Body of pancreas (tissue), 4 donors: ENCODE data around the gene PNP. TPM values are rescaled to one million over a fixed set of nuclear protein-coding genes. Genes with fewer than 3 reads are reported as not detected.
A peak's percentile ranks its signal among the peaks of the same experiment; 100 is the strongest.

Experiments
- ATAC-seq: fragments of 150-250 bp; one replicate; pipeline ENCODE4 v1.9.1; 2016
- DNase-seq, 4 donors: peaks; one replicate each; pipeline ENCODE4 v3.0.0-alpha.2; 2019
- H3K27ac ChIP-seq, 4 donors: fragments of 200-600 bp; sonication (generic); 1 replicate in 3 of 4; 2 replicates in 1 of 4; pipeline versions ENCODE4 v1.5.1 to v1.6.1; 2016 to 2019; ENCODE audit warnings: mild to moderate bottlenecking in 1 of 4, mixed read lengths in 1 of 4, moderate library complexity in 1 of 4
- H3K27me3 ChIP-seq, 2 donors: fragments of 200-600 bp; sonication (generic); one replicate each; pipeline ENCODE4 v1.6.0; 2016; ENCODE audit warnings: mild to moderate bottlenecking in 1 of 2
- H3K36me3 ChIP-seq, 2 donors: fragments of 200-600 bp; sonication (generic); replicated peaks in 1 of 2; 2 replicates each; pipeline ENCODE4 v1.5.1; 2016; ENCODE audit warnings: low read depth in 2 of 2; ENCODE audit not compliant: insufficient read depth in 1 of 2
- H3K4me1 ChIP-seq: fragments of 200-600 bp; sonication (generic); one replicate; pipeline ENCODE4 v1.6.0; 2016
- H3K4me3 ChIP-seq, 2 donors: fragments of 200-600 bp; sonication (generic); 1 replicate in 1 of 2; 2 replicates in 1 of 2; pipeline ENCODE4 v1.5.1; 2016 to 2019
- H3K9me3 ChIP-seq, 3 donors: fragments of 200-600 bp; sonication (generic); 1 replicate in 2 of 3; 2 replicates in 1 of 3; pipeline ENCODE4 v1.5.1; 2016
- CTCF ChIP-seq, 7 experiments: fragments of 450-650 bp in 4 of 7; fragments of 200-600 bp in 3 of 7; sonication (generic) in 3 of 7; IDR thresholded peaks; one replicate each; pipeline ENCODE4 v1.5.1; 2016 to 2019; ENCODE audit warnings: antibody characterized with exemption in 7 of 7
- POLR2A ChIP-seq, 3 donors: fragments of 450-650 bp; IDR thresholded peaks; one replicate each; pipeline ENCODE4 v1.6.1; 2016; ENCODE audit warnings: antibody characterized with exemption in 3 of 3, mild to moderate bottlenecking in 2 of 3
- WGBS, 2 donors: methylation state at CpG; one replicate each; pipeline ENCODE4 v1.1.5; 2017; 5-methylcytosine and 5-hydroxymethylcytosine counted together
- intact Hi-C: fragments of 100-400 bp; cut with DNase I; formaldehyde crosslinking; loops from one replicate; pipeline ENCODE4 v1.15.1; 2023
- total RNA-seq, 2 donors: library from RNA; depleted of rRNA; stranded (reverse); fragments of >200 nt; gene quantifications; one replicate each; pipeline ENCODE4 v1.1.0, GENCODE V29; 2016

The PNP gene
- total RNA-seq, 2 donors from 2014 or later: 20.4 to 24.9 TPM

DNA sequence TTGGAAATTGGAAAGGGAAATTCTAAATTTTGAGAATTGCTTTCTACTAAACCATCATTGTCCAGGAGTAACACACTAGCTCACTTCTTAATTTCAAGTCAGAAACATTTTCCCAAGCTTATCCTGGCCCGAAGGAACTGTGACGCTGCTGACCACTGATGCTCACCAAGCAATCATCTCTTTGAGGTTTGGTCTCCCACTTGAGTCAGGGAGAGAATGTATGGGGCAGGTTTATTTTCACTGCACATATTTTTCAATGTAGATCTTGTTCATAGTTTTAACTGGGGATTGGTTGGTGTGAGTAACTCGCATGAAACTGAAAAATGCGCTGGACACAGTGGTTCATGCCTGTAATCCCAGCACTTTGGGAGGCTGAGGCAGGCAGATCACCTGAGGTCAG lies 23.3 kb downstream of the PNP start:
- Histone ChIP-seq H3K4me1 (no peaks in the 10 kb centered on the region), H3K4me3 (no peak overlapping the region), H3K27me3 (no peaks in the 10 kb centered on the region), H3K9me3 (no peaks in the 10 kb centered on the region), H3K36me3 (no peaks in the 10 kb centered on the region), H3K27ac (no peak overlapping the region)
- DNase-seq (no peak), ATAC-seq (no peak)
- WGBS, 2 donors: 90 to 94% methylated on average over 4 of the region's 4 CpGs
- intact Hi-C loops: no loop called here
- TF ChIP-seq POLR2A (IDR thresholded peaks at IDR 0.05): no peak
- no peak for TF ChIP-seq CTCF (IDR thresholded peaks at IDR 0.05)

DNA sequence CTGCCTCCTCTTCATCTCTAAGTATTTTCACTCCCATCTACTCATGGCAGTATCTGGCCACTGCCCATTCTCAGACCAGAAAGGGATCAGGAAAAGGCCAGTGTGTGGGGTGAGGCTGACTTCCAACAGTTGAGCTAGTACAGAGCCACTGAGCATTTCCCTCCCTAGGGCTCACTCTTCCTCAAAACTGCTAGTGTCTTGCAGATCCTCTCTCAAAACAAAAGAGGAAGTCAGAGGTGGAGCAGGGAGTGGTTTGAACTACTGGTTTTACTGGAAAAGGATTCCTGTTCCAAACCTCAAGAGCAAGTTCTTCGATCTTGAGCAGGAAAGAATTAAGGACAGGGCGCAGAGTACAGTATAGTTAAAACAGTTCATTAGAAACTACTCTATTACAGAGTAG lies 24.4 kb downstream of the PNP start:
- intact Hi-C loops: no loop called here
- TF ChIP-seq POLR2A (IDR thresholded peaks at IDR 0.05): no peak
- no peak for TF ChIP-seq CTCF (IDR thresholded peaks at IDR 0.05)
- no peak overlapping the region for H3K27ac ChIP-seq
- no peaks in the 10 kb centered on the region for H3K36me3 ChIP-seq
- H3K27me3 ChIP-seq: no peaks in the 10 kb centered on the region
- WGBS, 2 donors: 37 to 64% methylated on average over 2 of the region's 2 CpGs
- H3K4me1 ChIP-seq: no peaks in the 10 kb centered on the region
- no peak overlapping the region for H3K4me3 ChIP-seq
- DNase-seq: peak in 1 of 4 donors; percentile 25
- H3K9me3 ChIP-seq: no peaks in the 10 kb centered on the region
- no peak for ATAC-seq

- H3K4me3 ChIP-seq: no peak overlapping the region
- H3K27ac ChIP-seq: no peak overlapping the region
- TF ChIP-seq POLR2A (IDR thresholded peaks at IDR 0.05) (no peak), CTCF (IDR thresholded peaks at IDR 0.05) (no peak)
- intact Hi-C loops: no loop called here
- DNase-seq: no peak
- H3K36me3 ChIP-seq: no peaks in the 10 kb centered on the region
- no peak for ATAC-seq
- no peaks in the 10 kb centered on the region for H3K27me3 ChIP-seq
- no peaks in the 10 kb centered on the region for H3K9me3 ChIP-seq
- 76 to 80% methylated on average over 8 of the region's 8 CpGs for WGBS, 2 donors
- H3K4me1 ChIP-seq: no peaks in the 10 kb centered on the region
Observed at GRCh38 chr14:20494935-20495766, 25.9 kb downstream of the PNP start.

- Histone ChIP-seq H3K36me3 (no peaks in the 10 kb centered on the region), H3K4me3 (no peak overlapping the region)
- 55 to 60% methylated on average over 2 of the region's 2 CpGs for WGBS, 2 donors
Observed at GRCh38 chr14:20498622-20499021, 29.4 kb downstream of the PNP start.

More at GRCh38 chr14:20498622-20499021, 29.4 kb downstream of the PNP start:
- intact Hi-C loops: no loop called here
- TF ChIP-seq CTCF (IDR thresholded peaks at IDR 0.05): no peak
- TF ChIP-seq POLR2A (IDR thresholded peaks at IDR 0.05): no peak
- H3K27ac ChIP-seq: no peak overlapping the region
- ATAC-seq (no peak), DNase-seq (no peak)
- H3K4me1 ChIP-seq: no peaks in the 10 kb centered on the region
- H3K9me3 ChIP-seq: no peaks in the 10 kb centered on the region
- no peaks in the 10 kb centered on the region for H3K27me3 ChIP-seq
